K562 (cell line): ENCODE measurements around the gene NDUFAF3. TPM values are rescaled to one million over a fixed set of nuclear protein-coding genes. Genes with fewer than 3 reads are reported as not detected.

ENCODE experiments used
- ETV6 ChIP-seq, 3 experiments: fragments of 150-350 bp in 1 of 3; sonication (generic) in 1 of 3; formaldehyde crosslinking in 1 of 3; IDR thresholded peaks; 2 replicates each; pipeline versions ENCODE4 v1.6.1 to v1.8.0; 2014 to 2022; ENCODE audit warnings: borderline replicate concordance in 2 of 3, low read depth in 2 of 3, antibody characterized with exemption in 1 of 3, low read length in 1 of 3, mild to moderate bottlenecking in 1 of 3, missing genetic modification reagents in 1 of 3
- HSF4 ChIP-seq: fragments of 250-450 bp; sonication (Bioruptor Pico); IDR thresholded peaks from 2 replicates; pipeline ENCODE4 v2.1.2; 2022; ENCODE audit warnings: mild to moderate bottlenecking, moderate library complexity, borderline replicate concordance
- RNF2 ChIP-seq: sonication (generic); IDR thresholded peaks from 2 replicates; pipeline ENCODE4 v1.6.1; 2016
- ZNF551 ChIP-seq: fragments of 250-450 bp; sonication (Bioruptor Pico); IDR thresholded peaks from 2 replicates; pipeline ENCODE4 v1.5.0; 2021; ENCODE audit warnings: mild to moderate bottlenecking, moderate library complexity
- ZNF586 ChIP-seq: fragments of 450-650 bp; formaldehyde crosslinking; conservative IDR thresholded peaks from 2 replicates; pipeline ENCODE4 v1.4.0; 2020; ENCODE audit warnings: mild to moderate bottlenecking, moderate library complexity
- polyA plus RNA-seq, 8 experiments: library from polyadenylated mRNA; depleted of rRNA in 4 of 8; stranded (reverse) in 5 of 8; unstranded in 3 of 8; fragments of >200 nt; fragmentation: Nextera tagmentation in 2 of 8; fragmentation: Illumina TruSeq in 1 of 8; extraction: Ambion mirVana in 2 of 8; extraction: Trizol in 1 of 8; gene quantifications; 2 replicates each; pipeline versions ENCODE4 v1.2.1 to v1.2.3, GENCODE V29; 2011 to 2014; ENCODE audit warnings: inconsistent platforms in 1 of 8, missing spikeins in 1 of 8
- total RNA-seq, 7 experiments: library from RNA; depleted of rRNA in 6 of 7; stranded (reverse); fragments of >200 nt in 6 of 7; fragmentation: Illumina TruSeq in 2 of 7; extraction: Trizol in 2 of 7; gene quantifications; 2 replicates each; pipeline versions ENCODE4 v1.2.1 to v1.2.3, GENCODE V29; 2011 to 2021; ENCODE audit warnings: low replicate concordance in 1 of 7
- TF ChIP-seq, protein P1 (sequence below), 2 experiments: fragments of 450-650 bp in 1 of 2; IDR thresholded peaks; 2 replicates each; pipeline ENCODE4 v1.6.1; 2011 to 2017; ENCODE audit warnings: low read depth in 2 of 2, antibody characterized with exemption in 1 of 2, borderline replicate concordance in 1 of 2, low read length in 1 of 2, mild to moderate bottlenecking in 1 of 2, mixed read lengths in 1 of 2; ENCODE audit not compliant: control insufficient read depth in 1 of 2
- TF ChIP-seq, protein P2 (sequence below): sonication (generic); IDR thresholded peaks from 2 replicates; pipeline ENCODE4 v1.6.1; 2016
- TF ChIP-seq, protein P3 (sequence below): sonication (generic); formaldehyde crosslinking; IDR thresholded peaks from 2 replicates; pipeline ENCODE4 v1.8.0; 2023; ENCODE audit warnings: missing genetic modification reagents, mild to moderate bottlenecking, borderline replicate concordance
- TF ChIP-seq, protein P4 (sequence below): fragments of 250-450 bp; sonication (Bioruptor Pico); IDR thresholded peaks from 2 replicates; pipeline ENCODE4 v1.4.0; 2020; ENCODE audit warnings: mild to moderate bottlenecking, moderate library complexity, borderline replicate concordance
- TF ChIP-seq, protein P5 (sequence below): conservative IDR thresholded peaks from 2 replicates; pipeline ENCODE4 v1.6.1; 2011; ENCODE audit warnings: low read depth, mild to moderate bottlenecking, low read length; ENCODE audit not compliant: control insufficient read depth

The NDUFAF3 gene
- total and polyA plus RNA-seq, 9 of the 15 experiments (the other 6 are each of a cell fraction or from before 2014, with no cell fraction given) = 17.0 to 127 (median 36.3) TPM

DNA sequence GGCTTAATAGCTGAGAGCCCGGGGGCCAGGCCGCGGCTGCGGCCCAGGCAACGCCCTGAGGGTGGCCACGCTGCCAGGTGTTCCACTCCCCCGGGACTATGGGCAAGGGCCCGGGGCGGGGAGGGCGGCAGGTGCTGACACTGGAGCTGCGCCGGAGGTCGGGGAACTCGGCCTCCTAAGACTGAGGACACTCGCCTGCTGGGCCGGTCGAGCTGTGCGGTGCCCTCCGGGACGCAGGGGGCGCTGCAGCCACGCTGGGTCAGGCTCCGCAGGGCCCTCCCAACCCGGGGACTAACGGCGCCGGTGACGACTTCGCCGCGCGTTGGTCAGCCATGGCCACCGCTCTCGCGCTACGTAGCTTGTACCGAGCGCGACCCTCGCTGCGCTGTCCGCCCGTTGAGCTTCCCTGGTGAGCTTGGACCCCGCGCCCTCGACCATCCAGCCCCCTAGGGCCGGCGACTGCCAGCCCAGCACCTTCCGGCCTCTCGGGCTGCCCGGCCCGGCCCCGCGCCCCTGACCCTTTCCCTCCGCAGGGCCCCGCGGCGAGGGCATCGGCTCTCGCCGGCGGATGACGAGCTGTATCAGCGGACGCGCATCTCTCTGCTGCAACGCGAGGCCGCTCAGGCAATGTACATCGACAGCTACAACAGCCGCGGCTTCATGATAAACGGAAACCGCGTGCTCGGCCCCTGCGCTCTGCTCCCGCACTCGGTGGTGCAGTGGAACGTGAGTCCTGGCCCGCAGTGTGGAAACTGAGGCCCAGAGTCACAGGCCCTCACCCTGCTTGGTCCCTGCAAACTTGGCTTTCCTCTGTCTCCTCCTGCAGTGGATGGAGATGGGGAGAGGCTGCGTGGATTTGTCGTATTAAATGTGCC is at the start of gene NDUFAF3 (continued):
- TF ChIP-seq ZNF586 (no peak), RNF2 (no peak), ETV6 (IDR thresholded peaks at IDR 0.05; ENCODE audit: borderline replicate concordance in 1 of 2, low read depth in 2 of 2, low read length in 1 of 2) (no peak), ETV6 (CRISPR knock-in tag; IDR thresholded peaks at IDR 0.05; ENCODE audit: borderline replicate concordance) (0 out of 2 replicates have a peak, but pooled peaks have one; percentile 57), ZNF551 (CRISPR knock-in tag) (no peak), HSF4 (no peak)
- TF ChIP-seq, protein P1, sequence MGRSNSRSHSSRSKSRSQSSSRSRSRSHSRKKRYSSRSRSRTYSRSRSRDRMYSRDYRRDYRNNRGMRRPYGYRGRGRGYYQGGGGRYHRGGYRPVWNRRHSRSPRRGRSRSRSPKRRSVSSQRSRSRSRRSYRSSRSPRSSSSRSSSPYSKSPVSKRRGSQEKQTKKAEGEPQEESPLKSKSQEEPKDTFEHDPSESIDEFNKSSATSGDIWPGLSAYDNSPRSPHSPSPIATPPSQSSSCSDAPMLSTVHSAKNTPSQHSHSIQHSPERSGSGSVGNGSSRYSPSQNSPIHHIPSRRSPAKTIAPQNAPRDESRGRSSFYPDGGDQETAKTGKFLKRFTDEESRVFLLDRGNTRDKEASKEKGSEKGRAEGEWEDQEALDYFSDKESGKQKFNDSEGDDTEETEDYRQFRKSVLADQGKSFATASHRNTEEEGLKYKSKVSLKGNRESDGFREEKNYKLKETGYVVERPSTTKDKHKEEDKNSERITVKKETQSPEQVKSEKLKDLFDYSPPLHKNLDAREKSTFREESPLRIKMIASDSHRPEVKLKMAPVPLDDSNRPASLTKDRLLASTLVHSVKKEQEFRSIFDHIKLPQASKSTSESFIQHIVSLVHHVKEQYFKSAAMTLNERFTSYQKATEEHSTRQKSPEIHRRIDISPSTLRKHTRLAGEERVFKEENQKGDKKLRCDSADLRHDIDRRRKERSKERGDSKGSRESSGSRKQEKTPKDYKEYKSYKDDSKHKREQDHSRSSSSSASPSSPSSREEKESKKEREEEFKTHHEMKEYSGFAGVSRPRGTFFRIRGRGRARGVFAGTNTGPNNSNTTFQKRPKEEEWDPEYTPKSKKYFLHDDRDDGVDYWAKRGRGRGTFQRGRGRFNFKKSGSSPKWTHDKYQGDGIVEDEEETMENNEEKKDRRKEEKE (IDR thresholded peaks at IDR 0.05; ENCODE audit: borderline replicate concordance in 1 of 2, control insufficient read depth in 1 of 2, low read depth in 2 of 2, low read length in 1 of 2) = peak in 1 of 2 experiments; percentile 73; a peak in 1 of 4 replicates
- TF ChIP-seq, protein P2, sequence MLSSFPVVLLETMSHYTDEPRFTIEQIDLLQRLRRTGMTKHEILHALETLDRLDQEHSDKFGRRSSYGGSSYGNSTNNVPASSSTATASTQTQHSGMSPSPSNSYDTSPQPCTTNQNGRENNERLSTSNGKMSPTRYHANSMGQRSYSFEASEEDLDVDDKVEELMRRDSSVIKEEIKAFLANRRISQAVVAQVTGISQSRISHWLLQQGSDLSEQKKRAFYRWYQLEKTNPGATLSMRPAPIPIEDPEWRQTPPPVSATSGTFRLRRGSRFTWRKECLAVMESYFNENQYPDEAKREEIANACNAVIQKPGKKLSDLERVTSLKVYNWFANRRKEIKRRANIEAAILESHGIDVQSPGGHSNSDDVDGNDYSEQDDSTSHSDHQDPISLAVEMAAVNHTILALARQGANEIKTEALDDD = no peak
- TF ChIP-seq, protein P3, sequence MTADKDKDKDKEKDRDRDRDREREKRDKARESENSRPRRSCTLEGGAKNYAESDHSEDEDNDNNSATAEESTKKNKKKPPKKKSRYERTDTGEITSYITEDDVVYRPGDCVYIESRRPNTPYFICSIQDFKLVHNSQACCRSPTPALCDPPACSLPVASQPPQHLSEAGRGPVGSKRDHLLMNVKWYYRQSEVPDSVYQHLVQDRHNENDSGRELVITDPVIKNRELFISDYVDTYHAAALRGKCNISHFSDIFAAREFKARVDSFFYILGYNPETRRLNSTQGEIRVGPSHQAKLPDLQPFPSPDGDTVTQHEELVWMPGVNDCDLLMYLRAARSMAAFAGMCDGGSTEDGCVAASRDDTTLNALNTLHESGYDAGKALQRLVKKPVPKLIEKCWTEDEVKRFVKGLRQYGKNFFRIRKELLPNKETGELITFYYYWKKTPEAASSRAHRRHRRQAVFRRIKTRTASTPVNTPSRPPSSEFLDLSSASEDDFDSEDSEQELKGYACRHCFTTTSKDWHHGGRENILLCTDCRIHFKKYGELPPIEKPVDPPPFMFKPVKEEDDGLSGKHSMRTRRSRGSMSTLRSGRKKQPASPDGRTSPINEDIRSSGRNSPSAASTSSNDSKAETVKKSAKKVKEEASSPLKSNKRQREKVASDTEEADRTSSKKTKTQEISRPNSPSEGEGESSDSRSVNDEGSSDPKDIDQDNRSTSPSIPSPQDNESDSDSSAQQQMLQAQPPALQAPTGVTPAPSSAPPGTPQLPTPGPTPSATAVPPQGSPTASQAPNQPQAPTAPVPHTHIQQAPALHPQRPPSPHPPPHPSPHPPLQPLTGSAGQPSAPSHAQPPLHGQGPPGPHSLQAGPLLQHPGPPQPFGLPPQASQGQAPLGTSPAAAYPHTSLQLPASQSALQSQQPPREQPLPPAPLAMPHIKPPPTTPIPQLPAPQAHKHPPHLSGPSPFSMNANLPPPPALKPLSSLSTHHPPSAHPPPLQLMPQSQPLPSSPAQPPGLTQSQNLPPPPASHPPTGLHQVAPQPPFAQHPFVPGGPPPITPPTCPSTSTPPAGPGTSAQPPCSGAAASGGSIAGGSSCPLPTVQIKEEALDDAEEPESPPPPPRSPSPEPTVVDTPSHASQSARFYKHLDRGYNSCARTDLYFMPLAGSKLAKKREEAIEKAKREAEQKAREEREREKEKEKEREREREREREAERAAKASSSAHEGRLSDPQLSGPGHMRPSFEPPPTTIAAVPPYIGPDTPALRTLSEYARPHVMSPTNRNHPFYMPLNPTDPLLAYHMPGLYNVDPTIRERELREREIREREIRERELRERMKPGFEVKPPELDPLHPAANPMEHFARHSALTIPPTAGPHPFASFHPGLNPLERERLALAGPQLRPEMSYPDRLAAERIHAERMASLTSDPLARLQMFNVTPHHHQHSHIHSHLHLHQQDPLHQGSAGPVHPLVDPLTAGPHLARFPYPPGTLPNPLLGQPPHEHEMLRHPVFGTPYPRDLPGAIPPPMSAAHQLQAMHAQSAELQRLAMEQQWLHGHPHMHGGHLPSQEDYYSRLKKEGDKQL = no peak
- TF ChIP-seq, protein P4, sequence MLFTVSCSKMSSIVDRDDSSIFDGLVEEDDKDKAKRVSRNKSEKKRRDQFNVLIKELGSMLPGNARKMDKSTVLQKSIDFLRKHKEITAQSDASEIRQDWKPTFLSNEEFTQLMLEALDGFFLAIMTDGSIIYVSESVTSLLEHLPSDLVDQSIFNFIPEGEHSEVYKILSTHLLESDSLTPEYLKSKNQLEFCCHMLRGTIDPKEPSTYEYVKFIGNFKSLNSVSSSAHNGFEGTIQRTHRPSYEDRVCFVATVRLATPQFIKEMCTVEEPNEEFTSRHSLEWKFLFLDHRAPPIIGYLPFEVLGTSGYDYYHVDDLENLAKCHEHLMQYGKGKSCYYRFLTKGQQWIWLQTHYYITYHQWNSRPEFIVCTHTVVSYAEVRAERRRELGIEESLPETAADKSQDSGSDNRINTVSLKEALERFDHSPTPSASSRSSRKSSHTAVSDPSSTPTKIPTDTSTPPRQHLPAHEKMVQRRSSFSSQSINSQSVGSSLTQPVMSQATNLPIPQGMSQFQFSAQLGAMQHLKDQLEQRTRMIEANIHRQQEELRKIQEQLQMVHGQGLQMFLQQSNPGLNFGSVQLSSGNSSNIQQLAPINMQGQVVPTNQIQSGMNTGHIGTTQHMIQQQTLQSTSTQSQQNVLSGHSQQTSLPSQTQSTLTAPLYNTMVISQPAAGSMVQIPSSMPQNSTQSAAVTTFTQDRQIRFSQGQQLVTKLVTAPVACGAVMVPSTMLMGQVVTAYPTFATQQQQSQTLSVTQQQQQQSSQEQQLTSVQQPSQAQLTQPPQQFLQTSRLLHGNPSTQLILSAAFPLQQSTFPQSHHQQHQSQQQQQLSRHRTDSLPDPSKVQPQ = no peak
- TF ChIP-seq, protein P5, sequence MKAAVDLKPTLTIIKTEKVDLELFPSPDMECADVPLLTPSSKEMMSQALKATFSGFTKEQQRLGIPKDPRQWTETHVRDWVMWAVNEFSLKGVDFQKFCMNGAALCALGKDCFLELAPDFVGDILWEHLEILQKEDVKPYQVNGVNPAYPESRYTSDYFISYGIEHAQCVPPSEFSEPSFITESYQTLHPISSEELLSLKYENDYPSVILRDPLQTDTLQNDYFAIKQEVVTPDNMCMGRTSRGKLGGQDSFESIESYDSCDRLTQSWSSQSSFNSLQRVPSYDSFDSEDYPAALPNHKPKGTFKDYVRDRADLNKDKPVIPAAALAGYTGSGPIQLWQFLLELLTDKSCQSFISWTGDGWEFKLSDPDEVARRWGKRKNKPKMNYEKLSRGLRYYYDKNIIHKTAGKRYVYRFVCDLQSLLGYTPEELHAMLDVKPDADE = peak; percentile 80
